Tibial nerve (tissue), 4 donors: ENCODE measurements around the gene PSMC3. TPM values are rescaled to one million over a fixed set of nuclear protein-coding genes. Genes with fewer than 3 reads are reported as not detected.
A peak's percentile ranks its signal among the peaks of the same experiment; 100 is the strongest.
"Not testable (repeated sequence)": the region's sequence is repeated elsewhere in the genome, so short reads cannot be mapped to it uniquely, and the experiment has no call there.

Source experiments
- DNase-seq, 2 donors: peaks; one replicate each; pipeline ENCODE4 v3.0.0-alpha.2; 2019; ENCODE audit warnings: low spot score in 2 of 2
- H3K27ac ChIP-seq, 4 donors: fragments of 200-600 bp; sonication (generic) in 3 of 4; one replicate each; pipeline ENCODE4 v1.5.1; 2017 to 2019; ENCODE audit warnings: mild to moderate bottlenecking in 1 of 4
- H3K27me3 ChIP-seq, 2 donors: fragments of 200-600 bp; sonication (generic) in 1 of 2; one replicate each; pipeline versions ENCODE4 v1.5.1 to v1.6.0; 2017 to 2019
- H3K36me3 ChIP-seq, 3 donors: fragments of 200-600 bp; sonication (generic); one replicate each; pipeline ENCODE4 v1.5.1; 2018 to 2019
- H3K4me1 ChIP-seq, 4 donors: fragments of 200-600 bp; sonication (generic) in 3 of 4; one replicate each; pipeline ENCODE4 v1.5.1; 2017 to 2019
- H3K4me3 ChIP-seq, 4 donors: fragments of 200-600 bp; sonication (generic) in 3 of 4; one replicate each; pipeline ENCODE4 v1.5.1; 2017 to 2019; ENCODE audit warnings: mild to moderate bottlenecking in 1 of 4, moderate library complexity in 1 of 4
- H3K9me3 ChIP-seq, 4 donors: fragments of 200-600 bp; sonication (generic) in 3 of 4; one replicate each; pipeline ENCODE4 v1.5.1; 2017 to 2019
- CTCF ChIP-seq, 5 experiments: fragments of 200-600 bp in 3 of 5; fragments of 450-650 bp in 2 of 5; sonication (generic) in 3 of 5; IDR thresholded peaks; one replicate each; pipeline ENCODE4 v1.5.1; 2016 to 2019; ENCODE audit warnings: antibody characterized with exemption in 5 of 5, mild to moderate bottlenecking in 3 of 5, moderate library complexity in 2 of 5
- EP300 ChIP-seq, 2 donors: sonication (generic); formaldehyde crosslinking; IDR thresholded peaks; one replicate each; pipeline ENCODE4 v1.6.1; 2017; ENCODE audit warnings: antibody characterized with exemption in 2 of 2, mild to moderate bottlenecking in 1 of 2
- POLR2A ChIP-seq, 2 donors: fragments of 450-650 bp; IDR thresholded peaks; one replicate each; pipeline ENCODE4 v1.6.1; 2017; ENCODE audit warnings: antibody characterized with exemption in 2 of 2, mild to moderate bottlenecking in 2 of 2, moderate library complexity in 2 of 2
- WGBS, 2 donors: methylation state at CpG; one replicate each; pipeline ENCODE4 v1.1.5; 2018; 5-methylcytosine and 5-hydroxymethylcytosine counted together
- total RNA-seq, 4 donors: library from RNA; depleted of rRNA; stranded (reverse); fragments of >200 nt; gene quantifications; one replicate each; pipeline ENCODE4 v1.1.0, GENCODE V29; 2016

PSMC3 gene
- total RNA-seq, 4 donors from 2014 or later: 103 to 147 (median 128) TPM

DNA sequence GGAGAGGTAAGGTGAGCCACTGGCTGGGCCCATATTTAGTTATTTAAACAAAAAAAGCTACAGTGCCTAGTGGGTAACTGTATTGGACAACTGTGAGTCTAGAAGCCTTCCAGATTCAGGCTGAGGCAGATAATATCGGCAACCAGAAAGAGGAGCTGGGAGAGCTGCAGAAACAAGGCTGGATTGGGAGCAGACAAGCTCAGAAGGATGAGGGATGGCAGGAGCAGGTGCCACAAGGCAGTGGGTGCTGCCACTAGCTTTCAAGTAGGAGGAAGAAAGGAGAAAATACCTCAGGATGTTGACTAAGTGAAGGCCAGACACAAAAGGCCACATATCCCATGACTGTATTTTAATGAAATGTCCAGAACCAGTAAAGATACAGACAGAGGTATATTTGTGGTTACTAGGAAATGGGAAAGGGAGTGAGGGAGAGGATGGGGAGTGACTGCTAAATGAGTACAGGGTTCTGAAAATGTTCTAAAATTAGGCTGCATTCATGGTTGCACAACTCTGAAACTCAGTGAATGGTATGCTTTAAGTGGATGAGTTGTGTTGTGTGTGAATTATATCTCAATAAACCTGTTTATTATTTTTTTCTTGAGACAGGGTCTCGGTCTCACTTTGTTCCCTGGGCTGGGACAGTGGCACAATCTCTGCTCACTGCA is 34.5 kb upstream of the PSMC3 start:
- 95 to 98% methylated on average over 2 of the region's 2 CpGs for WGBS, 2 donors
- Histone ChIP-seq H3K4me1 (peaks cover 0 to 18% (median 6%) of the 10 kb centered on the region in 4 donors), H3K27ac (no peak overlapping the region), H3K4me3 (no peak overlapping the region), H3K9me3 (no peaks in the 10 kb centered on the region), H3K27me3 (no peaks in the 10 kb centered on the region), H3K36me3 (peaks cover 0 to 13% (median 0%) of the 10 kb centered on the region in 3 donors)
- TF ChIP-seq POLR2A (IDR thresholded peaks at IDR 0.05): no peak
- no peak for DNase-seq

GRCh38 chr11:47454258-47454671 is 28.0 kb upstream of the PSMC3 start:
- peak; percentile 49 to 82 for DNase-seq
- H3K27ac ChIP-seq, H3K4me3 ChIP-seq, H3K9me3 ChIP-seq, H3K27me3 ChIP-seq, H3K36me3 ChIP-seq, H3K4me1 ChIP-seq: not testable (repeated sequence)
- 21 to 28% methylated on average over 8 of the region's 8 CpGs for WGBS, 2 donors
- TF ChIP-seq CTCF (IDR thresholded peaks at IDR 0.05) (peak; percentile 58 to 80 (median 68)), EP300 (IDR thresholded peaks at IDR 0.05) (peak in 1 of 2 donors; percentile 34)

GRCh38 chr11:47453365-47453764 is 27.1 kb upstream of the PSMC3 start:
- WGBS, 2 donors: 94 to 96% methylated on average over 8 of the region's 8 CpGs
- no peaks in the 10 kb centered on the region for H3K27me3 ChIP-seq
- H3K9me3 ChIP-seq: no peaks in the 10 kb centered on the region
- H3K4me3 ChIP-seq: no peak overlapping the region
- no peak overlapping the region for H3K27ac ChIP-seq
- H3K36me3 ChIP-seq: no peaks in the 10 kb centered on the region
- no peaks in the 10 kb centered on the region for H3K4me1 ChIP-seq
- no peak for DNase-seq
- TF ChIP-seq POLR2A (IDR thresholded peaks at IDR 0.05): no peak
- no peak for TF ChIP-seq CTCF (IDR thresholded peaks at IDR 0.05)
- no peak for TF ChIP-seq EP300 (IDR thresholded peaks at IDR 0.05)

GRCh38 chr11:47451990-47452389 is 25.8 kb upstream of the PSMC3 start:
- WGBS, 2 donors: 88 to 93% methylated on average over 4 of the region's 4 CpGs
- Histone ChIP-seq H3K27me3 (no peaks in the 10 kb centered on the region), H3K27ac (no peak overlapping the region), H3K4me1 (no peaks in the 10 kb centered on the region), H3K4me3 (no peak overlapping the region), H3K36me3 (no peaks in the 10 kb centered on the region), H3K9me3 (no peaks in the 10 kb centered on the region)
- no peak for TF ChIP-seq POLR2A (IDR thresholded peaks at IDR 0.05)
- no peak for TF ChIP-seq EP300 (IDR thresholded peaks at IDR 0.05)
- no peak for TF ChIP-seq CTCF (IDR thresholded peaks at IDR 0.05)
- no peak for DNase-seq

- WGBS, 2 donors: 75 to 81% methylated on average over 4 of the region's 4 CpGs
- H3K27ac ChIP-seq: no peak overlapping the region
- no peaks in the 10 kb centered on the region for H3K27me3 ChIP-seq
- no peak for DNase-seq
- no peak for TF ChIP-seq POLR2A (IDR thresholded peaks at IDR 0.05)
- no peak for TF ChIP-seq EP300 (IDR thresholded peaks at IDR 0.05)
- TF ChIP-seq CTCF (IDR thresholded peaks at IDR 0.05): no peak
- H3K9me3 ChIP-seq: no peaks in the 10 kb centered on the region
- no peak overlapping the region for H3K4me3 ChIP-seq
- H3K36me3 ChIP-seq: no peaks in the 10 kb centered on the region
- no peaks in the 10 kb centered on the region for H3K4me1 ChIP-seq
These were observed 25.2 kb upstream of the PSMC3 start for GRCh38 chr11:47451436-47451835.
